Stimulated activated CD4-positive, alpha-beta T cell treated with anti-CD3 and anti-CD28 coated beads, Interleukin-12 subunit alpha, Interleukin-12 subunit beta, amount 100 ng/mL, for 24 hours (primary cell): ENCODE data around the gene SLC51B.
"Not testable (repeated sequence)": the region's sequence is repeated elsewhere in the genome, so short reads cannot be mapped to it uniquely, and the experiment has no call there.

Experiments
- DNase-seq, 2 experiments: peaks; one replicate each; pipeline ENCODE4 v3.0.0-alpha.2; 2020; ENCODE audit warnings: low read depth in 2 of 2

Gene SLC51B

GRCh38 chr15:65083262-65083701, 38.1 kb downstream of the SLC51B start:
- no peak for DNase-seq

- DNase-seq: no peak
Measured at GRCh38 chr15:65084500-65085206, 39.5 kb downstream of the SLC51B start.

DNA sequence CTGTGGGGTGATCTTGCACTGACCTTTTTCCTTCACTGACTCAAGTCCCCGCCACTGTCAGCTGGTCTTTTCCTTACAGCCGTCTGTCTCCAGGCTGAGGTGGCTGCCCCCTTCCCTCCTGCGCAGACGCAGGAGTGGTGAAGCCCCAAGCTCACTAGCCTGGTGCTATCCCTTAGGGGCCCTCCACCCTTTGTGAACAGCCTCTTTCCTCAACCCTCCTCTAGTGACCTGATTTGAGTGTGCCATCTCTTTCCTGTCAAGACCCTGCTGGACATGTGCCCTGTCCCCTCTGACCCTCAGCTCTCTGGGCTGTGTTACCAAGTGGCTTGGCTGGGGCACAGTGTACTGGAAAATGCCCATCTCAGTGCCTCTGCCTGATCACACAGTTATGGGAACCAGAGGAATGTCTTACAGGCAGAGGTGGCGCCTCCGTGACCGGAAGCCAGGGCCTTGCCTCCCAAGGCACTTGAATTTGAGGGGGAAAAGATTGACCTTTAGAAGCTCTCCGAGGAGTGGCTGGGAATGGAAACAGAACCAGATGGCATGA, 40.1 kb downstream of the SLC51B start:
- no peak for DNase-seq

- no peak for DNase-seq
Measured at GRCh38 chr15:65085990-65086679, 40.9 kb downstream of the SLC51B start.

- no peak for DNase-seq
Measured at GRCh38 chr15:65086680-65087111, 41.5 kb downstream of the SLC51B start.

- DNase-seq: no peak
Measured at GRCh38 chr15:65087411-65087810, 42.2 kb downstream of the SLC51B start.

GRCh38 chr15:65087873-65088642, 42.9 kb downstream of the SLC51B start:
- no peak for DNase-seq

GRCh38 chr15:65088643-65089021, 43.4 kb downstream of the SLC51B start:
- DNase-seq: no peak

DNA sequence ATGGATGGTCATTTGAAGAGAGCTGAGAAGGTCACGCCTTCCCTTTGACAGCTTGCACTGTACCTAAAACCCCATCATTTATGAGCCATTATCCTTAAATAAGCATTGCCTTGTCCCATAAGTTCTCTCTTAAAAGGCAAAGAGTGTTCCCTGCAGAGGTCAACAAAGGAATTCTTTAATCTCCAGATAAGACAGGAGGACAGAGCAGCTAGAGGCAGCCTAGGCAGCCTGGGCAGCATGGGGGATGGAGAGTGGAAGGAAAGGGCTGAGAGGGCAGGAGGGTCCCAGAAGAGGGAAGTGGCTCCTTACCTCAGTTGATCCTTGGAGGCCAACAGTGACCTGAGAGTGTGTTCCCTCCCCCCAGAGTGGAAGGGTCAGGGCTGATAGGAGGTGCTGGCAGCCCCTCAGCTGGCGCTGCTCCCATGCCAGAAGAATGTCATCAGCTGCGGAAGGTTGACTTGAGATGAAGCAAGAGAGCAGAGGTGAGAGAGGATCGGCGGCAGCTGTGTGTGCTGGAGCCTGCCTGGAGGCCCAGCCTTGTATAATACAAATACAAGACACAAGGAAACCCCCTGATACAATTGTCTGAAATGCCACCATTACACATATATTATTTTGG, 44.1 kb downstream of the SLC51B start:
- no peak for DNase-seq

DNA sequence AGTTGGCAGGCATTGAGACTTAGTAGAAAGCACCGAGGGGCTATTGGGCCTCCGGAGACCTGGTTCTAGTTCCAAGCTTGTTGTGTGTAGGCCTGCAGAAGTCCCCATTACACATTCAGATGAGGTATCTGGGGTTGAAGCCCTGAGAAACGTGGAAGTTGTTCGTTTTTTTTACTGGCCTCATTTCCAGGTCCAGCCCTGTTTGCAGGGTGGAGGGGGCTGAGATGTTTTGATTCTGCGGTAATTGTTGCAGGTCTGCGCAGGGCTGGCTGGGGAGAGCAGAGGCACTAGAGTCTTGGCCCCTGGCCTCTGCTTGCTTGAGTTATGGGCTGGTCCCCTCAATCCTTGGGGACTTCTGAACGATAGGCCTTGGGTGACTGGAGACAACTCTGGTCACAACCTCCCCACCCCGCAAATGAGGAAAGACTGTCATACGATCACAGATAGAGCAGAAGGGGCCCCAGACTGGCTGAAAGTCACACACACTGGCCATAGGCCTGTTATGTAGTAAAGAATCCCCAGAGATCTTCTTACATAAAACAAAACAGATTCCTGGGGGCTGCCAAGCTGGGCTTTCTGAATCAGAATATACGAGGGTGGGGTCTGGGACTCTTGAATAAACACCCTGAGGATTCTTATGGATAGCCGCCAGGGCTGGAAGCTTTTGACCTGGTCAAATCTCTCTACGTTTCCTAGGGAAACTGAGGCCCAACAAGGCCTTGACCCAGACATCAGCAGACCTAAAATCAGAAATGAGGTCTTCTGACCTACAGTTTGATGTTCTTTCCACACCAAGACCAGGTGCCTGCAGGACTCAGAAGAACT, 47.0 kb downstream of the SLC51B start:
- DNase-seq: no peak

DNA sequence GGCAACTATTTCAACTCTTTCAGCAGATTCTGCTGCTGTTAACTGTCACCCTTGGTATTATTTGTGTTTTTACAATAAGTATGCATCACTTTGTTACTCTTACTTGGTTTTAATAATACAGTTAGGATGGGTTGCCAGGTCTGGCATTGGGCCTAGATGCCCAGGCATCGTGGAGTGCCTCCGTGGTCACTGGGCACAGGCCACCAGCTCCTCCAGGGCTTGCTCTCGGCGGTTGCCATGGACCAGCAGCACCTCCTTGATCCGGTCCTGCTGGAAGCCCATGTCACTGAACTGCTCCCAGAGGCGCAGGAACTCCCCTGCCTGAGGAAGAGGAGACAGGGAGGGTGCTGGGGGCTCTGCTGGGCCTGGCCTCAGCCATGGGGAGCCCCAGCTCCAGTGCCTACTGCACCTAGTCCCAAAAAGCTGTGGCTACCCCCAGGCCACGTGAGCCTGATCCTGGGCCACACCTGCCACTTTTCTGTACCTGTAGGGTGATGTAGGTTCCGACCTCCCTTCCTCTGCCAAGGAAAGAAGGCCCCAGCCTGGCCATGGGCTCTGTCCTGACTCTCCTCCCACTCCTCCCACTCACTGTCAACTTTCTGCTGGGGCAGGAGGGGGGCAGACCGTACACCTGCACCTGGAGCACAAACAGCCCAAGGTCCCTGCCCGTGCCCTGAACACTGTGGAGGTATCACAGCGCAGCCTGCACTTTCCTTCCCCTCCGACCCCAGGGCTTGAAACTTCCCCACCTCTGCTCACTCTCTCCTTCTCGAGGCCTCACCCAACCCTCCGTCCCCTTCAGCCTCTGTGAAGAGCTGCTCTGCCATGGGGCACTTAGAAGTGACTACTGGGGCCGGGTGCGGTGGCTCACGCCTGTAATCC, 48.0 kb downstream of the SLC51B start:
- DNase-seq: no peak

GRCh38 chr15:65093793-65094170, 48.6 kb downstream of the SLC51B start:
- DNase-seq: not testable (repeated sequence)

GRCh38 chr15:65094294-65094995, 49.3 kb downstream of the SLC51B start:
- no peak for DNase-seq

- DNase-seq: no peak
Measured at GRCh38 chr15:65095011-65095746, 50.0 kb downstream of the SLC51B start.

GRCh38 chr15:65095747-65096104, 50.5 kb downstream of the SLC51B start:
- DNase-seq: no peak

- no peak for DNase-seq
Measured at GRCh38 chr15:65096481-65097385, 51.5 kb downstream of the SLC51B start.

GRCh38 chr15:65097651-65098263, 52.6 kb downstream of the SLC51B start:
- DNase-seq: no peak
